ENCODE results near the gene ARF5. TPM values are rescaled to one million over a fixed set of nuclear protein-coding genes. Genes with fewer than 3 reads are reported as not detected.
A peak's percentile ranks its signal among the peaks of the same experiment; 100 is the strongest.
"Not testable (repeated sequence)": the region's sequence is repeated elsewhere in the genome, so short reads cannot be mapped to it uniquely, and the experiment has no call there.

ARF5 gene
- 94.8 TPM for total RNA-seq

DNA sequence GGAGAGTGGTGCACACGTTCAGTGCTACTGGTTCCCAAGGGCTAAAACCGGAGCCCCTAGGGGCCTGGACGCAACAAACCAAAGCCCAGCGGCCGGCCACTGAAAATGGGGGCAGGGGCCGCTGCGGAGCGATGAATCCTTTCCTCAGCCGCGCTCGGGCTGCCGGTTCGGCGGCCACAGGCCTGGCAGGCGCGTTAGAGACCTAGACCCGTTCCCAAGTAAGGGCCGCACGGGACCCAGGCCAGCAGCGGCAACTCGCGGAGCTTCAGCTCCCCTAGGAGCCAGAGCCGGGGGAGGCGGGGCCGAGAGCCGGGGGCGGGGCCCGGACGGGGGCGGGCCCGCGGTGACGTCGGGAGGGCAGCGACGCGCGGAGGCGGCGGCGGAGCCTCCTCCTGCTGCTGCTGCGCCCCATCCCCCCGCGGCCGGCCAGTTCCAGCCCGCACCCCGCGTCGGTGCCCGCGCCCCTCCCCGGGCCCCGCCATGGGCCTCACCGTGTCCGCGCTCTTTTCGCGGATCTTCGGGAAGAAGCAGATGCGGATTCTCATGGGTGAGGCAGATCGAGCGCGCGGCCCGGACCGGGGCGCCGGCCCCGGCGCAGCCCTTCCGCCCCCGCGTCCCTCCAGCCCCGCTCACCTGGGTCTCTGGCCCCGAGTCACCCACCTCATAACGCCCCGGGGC lies at the start of gene ARF5:
ARF5 (plus strand) TSS at position 393 of the 678 bp plus-strand sequence; CDS start at position 481, 88 bp downstream.
- peak; percentile 88 for DNase-seq

DNA sequence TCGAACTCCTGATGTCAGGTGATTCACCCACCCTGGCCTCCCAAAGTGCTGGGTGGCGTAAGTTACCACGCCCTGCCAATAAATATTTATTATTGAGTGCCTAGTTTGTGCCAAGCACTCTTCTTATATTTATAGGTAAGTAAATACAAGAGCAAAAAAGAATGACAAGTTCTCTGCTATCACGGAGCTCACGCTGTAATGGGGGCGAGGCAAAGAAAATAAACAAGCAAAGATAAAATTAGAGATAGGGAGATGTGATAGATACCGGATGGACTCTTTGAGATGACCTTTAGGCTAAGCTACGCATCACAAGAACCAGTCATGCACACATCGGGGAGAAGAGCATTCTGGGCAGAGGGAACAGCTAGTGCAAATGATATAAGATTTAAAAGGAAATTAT lies 49.1 kb upstream of the ARF5 start:
- no peak for DNase-seq

DNA sequence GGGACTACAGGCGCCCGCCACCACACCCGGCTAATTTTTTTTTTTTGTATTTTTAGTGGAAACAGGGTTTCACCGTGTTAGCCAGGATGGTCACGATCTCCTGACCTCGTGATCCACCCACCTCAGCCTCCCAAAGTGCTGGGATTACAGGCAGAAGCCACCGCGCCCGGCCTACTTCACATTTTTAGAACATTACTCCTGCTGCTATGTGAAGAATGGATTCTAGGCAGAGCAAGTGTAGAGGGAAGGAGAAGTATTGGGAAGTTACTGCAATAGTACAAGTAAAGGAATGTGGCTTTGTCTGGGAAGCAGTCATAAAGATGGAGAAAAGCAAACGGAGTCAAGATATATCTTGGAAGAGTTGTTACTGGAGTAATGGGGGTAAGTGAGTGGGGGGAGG lies 47.8 kb upstream of the ARF5 start:
- not testable (repeated sequence) for DNase-seq

DNA sequence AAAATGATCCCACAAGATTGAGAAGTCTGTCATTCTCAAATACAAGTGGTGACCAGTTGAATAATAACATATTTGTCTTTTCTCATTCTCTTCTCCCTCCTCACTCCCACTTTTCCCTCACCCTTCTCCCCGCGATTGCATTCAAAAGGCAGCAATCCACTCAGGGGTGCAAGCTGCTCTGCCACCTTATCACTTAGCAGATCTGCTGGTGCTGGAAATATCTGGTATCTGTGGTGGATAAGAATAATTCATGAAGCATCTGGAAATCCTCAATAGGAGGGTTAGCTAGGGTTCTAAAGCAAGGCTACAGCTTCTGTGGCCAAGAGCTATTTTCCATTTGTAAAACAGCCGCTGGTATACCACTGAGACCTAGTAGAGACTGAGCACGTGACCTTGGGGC lies 46.7 kb upstream of the ARF5 start:
- no peak for DNase-seq

DNA sequence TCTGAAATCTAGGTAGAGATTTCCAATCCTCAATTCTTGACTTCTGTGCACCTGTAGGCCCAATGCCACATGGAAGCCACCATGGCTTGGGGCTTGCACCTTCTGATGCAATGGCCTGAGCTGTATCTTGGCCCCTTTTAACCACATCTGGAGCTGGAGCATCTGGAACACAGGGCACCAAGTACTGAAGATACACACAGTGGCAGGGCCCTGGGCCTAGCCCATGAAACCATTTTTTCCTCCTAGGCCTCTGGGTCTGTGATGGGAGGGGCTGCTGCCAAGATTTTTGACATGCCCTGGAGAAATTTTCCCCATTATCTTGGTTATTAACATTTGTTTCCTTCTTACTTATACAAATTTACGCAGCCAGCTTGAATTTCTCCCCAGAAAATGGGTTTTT lies 41.9 kb upstream of the ARF5 start:
- no peak for DNase-seq

DNA sequence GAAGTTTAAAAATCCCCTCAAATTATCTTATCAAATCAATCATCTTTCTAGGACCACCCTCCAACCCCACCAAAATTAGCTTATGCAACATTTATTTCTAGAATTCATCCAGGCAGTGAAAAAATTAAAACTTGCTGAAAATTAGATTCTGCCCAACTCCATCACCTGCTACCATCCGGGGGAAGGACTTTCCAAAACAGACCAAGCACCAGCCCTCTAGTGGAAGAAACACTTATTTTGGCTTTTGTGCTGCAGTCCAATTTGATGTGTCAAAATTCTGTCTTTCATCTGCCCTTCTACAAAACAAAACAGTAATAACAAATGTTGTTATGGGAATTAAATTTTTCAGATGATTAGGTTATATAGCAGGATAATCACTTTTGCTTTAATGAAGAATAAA lies 38.0 kb upstream of the ARF5 start:
- DNase-seq, result no peak

DNA sequence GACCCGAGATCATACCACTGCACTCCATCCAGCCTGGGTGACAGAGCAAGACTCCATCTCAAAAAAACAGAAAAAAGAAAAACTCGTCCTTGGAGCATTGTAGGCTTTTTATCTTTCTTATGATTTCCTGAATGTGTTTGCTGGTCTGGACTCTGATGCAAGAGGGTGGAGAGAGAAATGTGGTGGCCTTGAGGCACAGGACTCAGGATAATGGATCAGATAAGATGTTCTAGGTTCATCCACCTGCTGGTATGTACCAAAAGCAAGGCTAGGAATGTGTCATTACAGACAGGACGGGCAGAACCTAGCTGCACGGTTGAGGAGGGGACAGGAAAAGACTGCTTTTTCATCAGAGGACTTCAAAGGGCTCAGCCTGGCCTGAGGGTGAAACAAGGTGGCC lies 36.3 kb upstream of the ARF5 start:
- no peak for DNase-seq

DNA sequence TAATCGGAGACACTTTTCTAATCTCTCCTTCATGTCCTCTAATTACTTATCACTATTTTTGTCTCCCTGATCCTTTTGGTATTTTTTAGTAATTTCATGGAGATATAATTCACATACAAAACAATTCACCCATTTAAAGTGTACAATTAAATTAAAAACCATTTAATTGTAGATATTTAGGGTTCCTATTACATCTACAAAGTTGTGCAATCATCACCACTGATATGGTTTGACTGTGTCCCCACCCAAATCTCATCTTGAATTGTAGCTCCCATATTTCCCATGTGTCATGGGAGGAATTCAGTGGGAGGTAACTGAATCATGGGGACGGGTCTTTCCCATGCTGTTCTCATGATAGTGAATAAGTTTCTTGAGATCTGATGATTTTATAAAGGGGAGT lies 31.8 kb upstream of the ARF5 start:
- no peak for DNase-seq

DNA sequence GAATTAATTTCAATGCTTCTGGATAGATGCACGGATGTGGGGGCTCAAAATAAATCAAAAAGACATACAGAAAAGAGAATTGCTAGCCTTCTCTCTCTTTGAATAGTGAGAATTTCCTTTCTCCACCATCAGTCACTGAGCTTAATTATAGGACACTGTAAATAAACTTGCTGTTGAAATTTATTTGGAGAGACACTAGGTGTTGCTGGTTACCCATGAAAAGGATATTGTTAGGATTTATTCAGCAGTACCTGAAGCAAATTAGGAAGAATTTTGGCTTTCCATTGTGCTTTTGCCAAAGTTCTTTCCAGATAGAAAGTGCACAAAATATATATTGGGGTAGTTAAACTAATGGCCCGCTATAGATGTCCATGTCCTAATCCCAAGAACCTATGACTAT lies 30.4 kb upstream of the ARF5 start:
- DNase-seq, result no peak

DNA sequence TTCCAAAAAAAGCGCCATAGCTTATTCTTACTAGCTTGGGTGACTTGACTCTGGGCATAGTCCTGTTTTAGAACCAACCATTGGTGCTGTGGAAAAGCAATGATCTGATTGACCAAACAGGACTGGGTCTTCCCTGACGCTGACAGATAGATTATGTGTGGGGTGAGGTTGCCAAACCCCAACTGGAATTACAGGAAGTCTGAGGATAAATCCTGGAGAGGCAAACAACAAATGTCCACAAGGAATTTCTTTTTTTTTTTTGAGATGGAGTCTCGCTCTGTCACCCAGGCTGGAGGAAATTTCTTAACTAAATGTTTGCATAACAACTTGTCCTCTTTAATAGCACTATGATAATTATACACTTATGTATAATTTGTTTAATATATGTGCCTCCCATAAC lies 22.0 kb upstream of the ARF5 start:
- DNase-seq, result no peak

DNA sequence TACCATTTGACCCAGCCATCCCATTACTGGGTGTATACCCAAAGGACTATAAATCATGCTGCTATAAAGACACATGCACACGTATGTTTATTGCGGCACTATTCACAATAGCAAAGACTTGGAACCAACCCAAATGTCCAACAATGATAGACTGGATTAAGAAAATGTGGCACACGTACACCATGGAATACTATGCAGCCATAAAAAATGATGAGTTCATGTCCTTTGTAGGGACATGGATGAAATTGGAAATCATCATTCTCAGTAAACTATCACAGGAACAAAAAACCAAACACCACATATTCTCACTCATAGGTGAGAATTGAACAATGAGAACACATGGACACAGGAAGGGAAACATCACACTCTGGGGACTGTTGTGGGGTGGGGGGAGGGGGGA lies 20.2 kb upstream of the ARF5 start:
- DNase-seq, result not testable (repeated sequence)

DNA sequence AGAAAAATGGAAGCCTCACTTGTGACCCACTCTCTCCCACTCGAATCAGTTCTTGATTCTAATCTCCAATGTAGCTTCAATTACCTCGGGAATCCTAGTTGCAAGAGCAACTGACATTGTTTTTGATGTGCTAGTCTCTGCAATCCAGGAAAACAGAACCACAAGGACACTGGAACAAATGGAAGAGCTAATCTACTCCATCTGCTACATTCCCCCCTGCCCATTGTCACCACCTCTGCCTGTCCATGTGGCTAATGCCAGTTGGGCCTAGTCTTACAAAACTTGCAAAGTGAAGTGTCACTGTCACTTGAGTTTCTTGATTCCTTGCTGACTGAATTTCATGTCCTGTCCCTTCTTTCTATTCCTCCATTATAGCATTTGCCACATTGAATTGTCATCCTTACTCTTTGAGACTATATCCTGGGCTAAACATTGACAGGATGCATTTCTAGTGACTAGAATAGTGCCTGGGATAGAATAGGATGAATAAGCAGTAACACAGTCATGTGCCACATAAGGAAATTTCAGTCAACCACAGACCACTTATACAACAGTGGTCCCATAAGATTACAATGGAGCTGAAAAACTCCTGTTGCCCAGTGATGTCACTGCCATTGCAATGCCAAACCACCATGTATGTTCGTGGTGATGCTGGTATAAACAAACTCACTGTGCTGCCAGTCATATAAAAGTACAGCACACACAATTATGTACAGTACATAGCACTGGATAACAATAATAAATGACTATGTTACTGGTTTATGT lies 16.3 kb upstream of the ARF5 start:
- no peak for DNase-seq

DNA sequence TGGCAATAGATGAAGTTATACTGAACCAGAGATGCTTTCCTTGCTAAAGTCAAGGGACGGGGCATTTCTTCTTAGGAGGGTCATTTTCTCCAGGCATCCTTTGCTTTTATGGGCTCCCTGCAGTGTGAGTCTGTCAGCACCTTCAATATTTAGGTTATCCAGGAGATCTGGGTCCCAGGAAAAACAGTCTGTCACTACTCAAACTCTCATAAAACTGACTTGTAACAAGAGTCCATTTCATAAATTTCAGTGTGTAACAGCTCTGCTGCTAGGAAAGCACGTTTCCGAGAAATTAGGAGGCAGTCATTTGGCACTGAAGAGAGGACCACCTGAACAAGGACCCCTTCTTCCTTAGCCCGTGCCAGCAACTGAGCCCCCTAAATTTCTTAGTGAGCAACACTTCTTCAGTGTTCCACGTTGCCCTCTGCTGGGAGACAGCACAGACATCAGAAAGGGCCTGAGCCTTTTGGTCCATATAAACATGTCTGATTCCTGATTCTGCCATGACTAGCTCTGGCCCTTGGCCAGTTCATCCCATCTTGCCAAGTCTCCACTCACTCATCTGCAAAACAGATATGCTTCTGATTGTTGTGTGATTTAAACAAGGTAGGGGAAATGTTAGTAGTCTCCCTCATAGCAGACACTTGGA lies 10.1 kb upstream of the ARF5 start:
- DNase-seq, result no peak

DNA sequence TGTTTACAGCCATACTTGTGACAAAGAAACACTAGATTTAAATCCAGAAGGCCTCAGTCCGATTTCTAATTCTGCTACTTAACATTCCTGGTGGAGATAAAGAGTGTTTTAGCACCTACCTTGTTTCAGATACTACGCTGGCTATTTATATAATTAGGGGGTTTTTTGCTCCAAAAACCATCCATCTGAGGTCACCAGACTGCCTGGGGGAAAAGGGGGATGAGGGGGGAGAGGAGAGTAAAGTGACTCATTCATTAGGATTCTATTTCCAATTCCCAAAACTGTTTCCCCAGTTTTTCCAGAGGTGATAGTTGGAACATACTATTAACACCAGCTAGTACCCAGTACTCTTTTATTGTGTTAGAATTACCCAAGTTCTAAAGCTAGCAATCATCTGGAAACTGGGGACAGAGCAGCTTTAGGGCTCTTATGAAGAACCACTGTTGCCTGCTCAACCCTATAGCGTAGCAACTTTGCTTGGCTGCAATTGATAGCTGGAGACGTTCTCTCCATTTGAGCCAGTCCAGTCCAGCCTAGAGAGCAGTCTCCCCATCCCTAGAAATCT lies 9.4 kb upstream of the ARF5 start:
- DNase-seq, result no peak

DNA sequence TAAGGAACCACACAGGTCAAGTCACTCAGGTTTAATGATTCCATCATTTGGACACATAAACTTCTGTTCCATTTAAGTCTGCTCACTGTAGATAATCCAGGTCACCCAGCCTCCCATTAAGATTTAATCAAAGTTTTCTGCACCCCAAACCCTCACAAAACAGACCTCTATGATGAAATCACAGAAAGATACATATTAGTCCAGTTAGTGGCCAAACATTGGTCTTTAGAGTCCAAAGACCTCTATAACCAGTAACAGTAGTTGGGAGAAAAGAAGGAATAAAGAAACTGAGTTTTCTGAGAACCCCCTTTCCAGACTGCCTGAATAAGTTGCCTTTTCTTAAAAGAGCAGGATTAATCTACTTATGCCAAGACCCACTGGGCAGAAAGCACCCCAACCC lies 7.6 kb upstream of the ARF5 start:
- DNase-seq, result no peak

DNA sequence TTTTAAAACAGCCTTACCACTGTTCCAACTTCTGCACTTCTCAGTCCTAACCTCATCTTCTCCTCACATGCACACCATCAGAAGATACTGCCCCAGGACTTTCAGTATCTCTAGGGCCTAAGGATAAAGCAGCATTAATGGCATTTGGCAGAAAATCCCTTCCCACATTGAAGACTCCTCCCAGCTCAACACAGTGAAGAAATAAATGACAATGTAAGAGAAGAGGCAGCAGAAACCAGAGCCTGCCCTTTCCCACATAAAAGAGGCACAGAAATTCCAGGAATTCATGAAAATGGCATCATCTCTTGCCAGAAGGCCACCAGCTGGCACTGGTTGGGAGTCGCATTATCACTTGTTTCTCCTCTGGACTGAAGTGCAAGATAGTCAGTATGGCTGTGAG lies 6.5 kb upstream of the ARF5 start:
- DNase-seq, result no peak

DNA sequence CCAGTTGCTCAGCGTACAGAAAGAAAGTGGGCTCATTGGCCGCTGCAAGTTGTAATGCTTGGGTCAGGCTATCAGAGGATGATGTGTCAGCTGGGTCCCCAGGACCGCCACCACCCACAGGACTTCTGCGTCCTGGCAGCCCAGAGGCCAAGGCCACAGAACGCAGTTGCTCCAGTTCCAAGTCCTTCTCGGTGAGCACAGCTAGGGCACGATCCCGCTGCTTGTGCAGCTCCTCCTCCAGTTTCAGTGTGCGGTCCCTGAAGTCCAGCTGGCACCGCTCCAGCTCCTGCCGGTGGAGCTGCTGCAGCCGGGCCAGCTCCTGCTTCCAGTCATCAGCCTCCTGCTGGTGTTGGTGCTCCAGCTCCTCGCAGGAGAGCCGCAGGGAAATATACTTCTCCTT lies 5.8 kb upstream of the ARF5 start:
- DNase-seq, result no peak

DNA sequence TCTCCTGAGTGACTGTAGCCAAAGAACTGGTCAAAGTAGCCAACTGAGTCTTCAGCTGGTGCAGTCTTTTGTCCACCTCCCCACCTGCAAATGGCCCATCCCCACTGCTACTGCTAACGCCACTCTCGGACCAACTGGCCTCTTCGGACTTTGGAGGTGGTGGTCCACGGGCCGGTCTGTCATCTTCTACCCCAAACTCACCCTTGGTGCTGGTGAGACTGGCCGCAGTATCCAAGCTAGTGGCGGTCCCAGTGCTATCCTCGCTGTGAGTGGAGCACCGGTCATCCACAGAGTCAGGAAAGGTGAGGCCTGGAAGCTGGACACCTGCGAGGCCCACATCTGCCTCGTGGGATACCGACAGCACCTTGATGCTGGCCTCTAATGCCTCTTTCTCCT lies 3.6 kb upstream of the ARF5 start:
- no peak for DNase-seq

DNA sequence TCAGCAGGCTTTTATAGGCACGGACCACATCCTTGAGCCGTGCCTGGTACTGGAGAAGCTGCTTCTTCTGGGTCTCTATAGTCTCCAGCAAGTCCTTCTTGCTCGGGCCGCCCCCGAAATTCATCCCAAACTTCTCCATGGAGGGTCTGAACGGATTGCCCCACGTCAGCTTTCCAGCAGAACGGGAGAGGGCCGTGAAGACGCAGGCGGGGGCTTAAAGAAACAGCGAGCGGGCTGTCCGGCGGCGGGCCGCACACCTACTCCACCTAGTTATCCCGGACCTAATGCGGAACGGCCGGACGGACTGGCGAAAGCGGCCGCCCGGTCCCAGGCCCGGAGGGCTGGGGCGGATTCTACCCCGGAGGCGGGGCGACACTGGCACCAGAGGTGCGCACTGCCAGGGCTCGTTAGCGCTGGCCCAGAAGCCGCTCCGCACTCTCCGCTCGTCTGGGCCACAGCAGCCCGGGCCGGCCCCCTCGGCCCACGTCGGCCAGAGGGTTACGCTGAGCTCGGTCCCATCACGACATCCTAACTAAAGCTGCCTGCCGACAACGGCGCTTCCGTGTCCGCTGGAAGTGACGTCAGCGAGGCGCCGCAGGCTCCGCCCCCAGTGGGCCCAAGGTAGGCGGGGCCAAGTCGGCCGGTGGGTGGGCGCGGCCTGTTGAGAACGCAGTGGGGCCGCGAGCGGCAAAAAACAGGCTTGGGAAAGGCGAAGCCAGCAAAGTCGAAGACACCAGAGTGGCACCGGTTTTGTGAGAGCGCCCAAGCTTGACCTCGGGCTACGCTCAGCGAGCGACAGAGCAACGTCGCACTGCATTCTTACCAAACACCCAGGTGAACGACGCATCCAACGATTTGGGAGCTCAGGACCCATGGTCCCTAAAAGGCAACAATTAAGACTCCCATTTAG lies 2.9 kb upstream of the ARF5 start, which contains the start of gene GCC1:
GCC1 (minus strand) TSS at position 553 of the 910 bp plus-strand sequence; CDS start at position 139, 414 bp downstream.
- DNase-seq, result peak; percentile 86

DNA sequence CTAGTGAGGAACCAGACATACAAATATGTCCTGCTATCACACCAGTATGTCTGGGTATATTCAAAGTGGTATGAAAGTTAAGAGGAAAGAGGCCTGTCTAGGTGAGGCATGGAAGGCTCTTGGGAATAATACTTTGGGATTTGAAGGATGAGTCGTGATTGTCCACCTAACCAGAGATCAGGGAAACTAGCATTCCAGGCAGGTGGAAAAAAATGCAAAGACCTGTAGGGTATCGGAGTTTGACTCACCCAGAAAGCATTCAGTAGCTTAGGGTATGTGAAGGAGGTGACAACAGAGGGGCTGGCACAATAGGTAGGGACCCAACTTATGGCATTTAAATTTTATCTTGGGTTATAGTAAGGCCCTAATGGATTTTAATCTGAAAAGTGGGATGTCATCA lies 1.9 kb upstream of the ARF5 start:
- DNase-seq, result no peak

DNA sequence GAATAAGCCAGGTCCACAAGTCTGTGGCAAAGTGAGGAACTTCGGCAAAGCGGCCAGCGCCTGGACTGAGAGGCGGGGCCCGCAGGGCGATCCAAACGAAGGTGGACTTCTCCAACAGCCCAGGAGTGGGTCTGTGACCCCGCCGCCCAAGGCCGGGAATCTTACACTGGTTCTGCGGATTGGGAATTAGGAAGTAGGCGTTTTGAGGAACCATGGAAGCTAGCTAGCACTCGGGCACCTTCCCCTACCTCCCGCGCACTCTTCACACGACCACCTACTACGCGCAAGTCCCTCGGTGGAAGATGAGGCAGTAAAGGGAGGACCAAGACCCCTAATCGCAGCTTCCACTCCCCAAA lies 570 bp upstream of the ARF5 start:
- no peak for DNase-seq

Measured in occipital lobe (tissue), 2 donors.